Activated CD8-positive, alpha-beta memory T cell treated with anti-CD3 and anti-CD28 coated beads, Interleukin-2, amount 50 U/mL, for 24 hours (primary cell): ENCODE results near the gene NODAL.

Source experiments
- DNase-seq: peaks from one replicate; pipeline ENCODE4 v3.0.0-alpha.2; 2020; ENCODE audit errors: extremely low read depth

Gene NODAL

DNA sequence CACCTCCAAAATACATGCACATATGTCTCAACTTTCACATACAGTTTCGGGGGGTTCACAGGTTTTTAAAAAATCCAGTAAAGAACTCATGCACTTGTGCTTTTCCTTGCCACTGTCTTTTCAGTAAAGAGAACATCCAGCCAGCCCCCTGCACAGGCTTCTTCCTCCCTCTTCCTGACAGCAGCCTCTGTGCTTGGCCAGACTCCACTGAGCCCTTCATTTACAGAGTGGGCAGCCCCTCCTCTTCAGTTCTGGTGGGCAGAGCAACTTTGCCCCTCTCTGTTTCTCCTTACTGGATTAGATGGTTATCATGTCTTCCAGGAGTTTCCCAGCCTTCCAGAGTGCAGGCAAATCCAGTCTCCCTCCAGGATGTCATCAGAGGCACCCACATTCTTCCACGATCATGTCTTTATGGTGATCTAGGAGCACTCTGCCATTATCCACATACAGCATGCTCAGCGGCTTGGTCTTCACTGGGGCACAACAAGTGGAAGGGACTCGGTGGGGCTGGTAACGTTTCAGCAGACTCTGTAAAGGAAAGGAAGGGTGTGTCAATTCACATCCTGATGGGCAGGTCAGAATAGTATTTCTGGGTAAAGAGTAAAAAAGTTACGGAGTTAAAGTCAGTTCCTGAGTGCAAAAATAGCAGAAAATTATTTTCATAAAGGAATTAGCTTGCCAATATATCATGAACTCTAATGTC lies 8.8 kb downstream of the NODAL start:
- no peak for DNase-seq

DNA sequence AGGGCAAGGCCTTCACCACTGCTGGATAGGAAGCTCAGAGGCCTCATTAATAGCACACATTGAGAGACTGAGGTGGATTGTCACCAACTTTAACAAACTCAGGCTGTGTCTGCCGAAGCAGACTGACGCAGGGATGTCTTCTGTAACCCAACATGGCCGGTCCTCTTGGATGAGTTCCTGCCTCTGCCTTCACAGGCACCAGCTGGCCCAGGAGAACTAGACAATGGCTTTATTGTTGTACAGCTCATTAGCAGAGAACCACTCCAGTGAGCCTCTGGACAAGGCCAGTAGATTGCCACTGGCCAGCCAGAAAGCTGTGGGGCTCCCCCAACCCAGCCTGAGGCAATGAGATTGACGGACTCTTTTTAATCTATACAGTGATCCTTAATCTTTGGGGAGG lies 9.4 kb downstream of the NODAL start:
- no peak for DNase-seq

DNA sequence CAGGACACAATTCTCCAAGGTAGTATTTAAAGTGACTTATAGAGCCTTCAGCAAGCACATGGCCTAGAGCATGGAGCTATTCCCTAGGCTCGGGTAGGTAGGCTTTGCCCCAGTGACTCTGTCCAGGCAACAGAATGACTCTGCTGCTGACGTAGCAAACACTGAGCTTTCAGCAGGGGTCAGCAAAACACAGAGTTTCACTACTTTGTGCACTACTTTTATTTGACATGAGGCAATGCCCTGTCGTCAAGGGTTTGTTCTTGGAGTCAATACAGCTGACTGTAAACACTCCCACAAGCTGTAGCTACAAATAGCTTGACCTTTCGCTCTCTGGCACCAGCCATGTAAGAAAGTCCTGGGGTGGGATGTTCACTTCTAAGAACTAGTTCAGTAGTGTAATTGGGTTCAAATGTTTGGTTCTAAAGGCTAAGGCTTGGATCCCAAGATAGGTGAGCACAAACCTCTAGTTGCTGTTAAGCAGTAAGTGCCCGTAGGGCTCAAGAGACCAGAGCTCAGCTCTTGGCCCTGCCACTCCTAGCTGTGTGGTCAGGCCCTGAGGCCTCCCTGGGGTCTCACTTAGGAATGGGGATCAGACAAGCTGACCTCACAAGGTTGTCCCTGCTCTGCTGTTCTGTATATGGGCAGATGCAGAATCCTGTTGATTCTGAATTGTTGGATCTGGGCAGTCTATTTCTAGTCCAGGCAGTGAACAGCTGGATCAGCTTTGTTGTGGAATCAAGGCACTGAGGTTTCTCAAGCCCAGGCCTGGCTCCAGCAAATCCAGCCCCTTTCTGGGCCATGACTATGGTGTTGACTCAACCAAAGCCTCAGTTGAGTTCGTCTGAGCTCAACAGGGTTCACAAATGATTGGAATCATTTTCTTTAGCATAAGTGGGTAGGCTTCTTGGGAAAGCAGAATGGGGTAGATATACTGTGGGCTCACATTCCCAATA lies 10.7 kb downstream of the NODAL start:
- DNase-seq: no peak

DNA sequence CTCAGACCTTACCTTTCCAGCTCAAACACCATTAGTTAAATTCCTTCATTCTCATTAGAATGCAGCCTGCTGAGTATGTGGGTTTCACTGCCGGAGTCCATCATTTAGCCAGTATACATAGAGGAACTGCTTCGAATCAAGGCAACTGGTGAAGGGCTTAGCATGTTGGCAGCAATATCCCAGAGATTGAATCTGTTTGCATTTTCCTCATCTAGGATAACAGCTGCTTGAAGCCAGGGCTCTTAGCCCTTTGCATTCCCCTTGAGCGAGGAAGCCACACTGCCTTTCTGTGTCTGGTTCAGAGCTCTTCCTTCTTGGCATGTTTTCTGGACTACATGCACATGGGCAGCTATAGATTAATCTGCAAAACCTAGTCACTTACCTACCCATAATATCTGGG lies 14.7 kb downstream of the NODAL start:
- no peak for DNase-seq

DNA sequence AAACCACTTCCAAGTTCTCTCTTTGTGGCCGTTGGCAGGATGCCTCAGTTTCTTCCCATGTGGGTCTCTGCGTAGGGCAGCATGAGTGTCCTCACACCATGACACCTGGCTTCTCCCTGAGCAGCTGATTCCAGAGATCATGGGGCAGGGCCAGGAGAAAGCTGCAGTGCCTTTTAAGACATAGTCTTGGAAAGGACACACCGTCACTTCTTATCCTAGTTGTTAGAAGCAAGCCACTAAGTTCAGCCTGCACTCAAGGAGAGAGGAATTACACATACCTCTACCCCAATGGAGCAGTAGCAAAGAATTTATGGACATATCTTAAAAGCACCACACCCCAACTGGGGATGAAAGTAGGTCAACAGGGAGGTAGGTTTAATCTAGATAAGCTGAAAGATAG lies 16.4 kb downstream of the NODAL start:
- DNase-seq: no peak

DNA sequence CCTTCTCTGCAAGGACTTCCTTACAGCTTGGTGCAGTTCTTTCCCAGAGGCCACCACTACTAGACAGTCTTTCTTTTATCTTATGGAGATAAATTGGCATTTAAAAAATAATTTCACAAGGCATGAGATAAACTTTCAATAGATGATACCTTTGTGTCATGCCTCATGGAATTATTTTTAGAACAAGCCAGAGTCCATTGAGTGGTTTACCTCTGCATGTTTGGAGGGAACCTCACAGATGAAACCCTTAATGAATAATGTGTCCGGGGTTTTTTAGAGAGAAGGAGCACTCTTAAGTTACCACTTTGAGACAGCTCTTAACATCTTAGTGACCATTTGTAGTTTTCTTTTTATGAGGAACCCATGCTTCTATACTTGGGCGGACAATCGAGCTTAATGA lies 17.2 kb downstream of the NODAL start:
- DNase-seq: no peak

DNA sequence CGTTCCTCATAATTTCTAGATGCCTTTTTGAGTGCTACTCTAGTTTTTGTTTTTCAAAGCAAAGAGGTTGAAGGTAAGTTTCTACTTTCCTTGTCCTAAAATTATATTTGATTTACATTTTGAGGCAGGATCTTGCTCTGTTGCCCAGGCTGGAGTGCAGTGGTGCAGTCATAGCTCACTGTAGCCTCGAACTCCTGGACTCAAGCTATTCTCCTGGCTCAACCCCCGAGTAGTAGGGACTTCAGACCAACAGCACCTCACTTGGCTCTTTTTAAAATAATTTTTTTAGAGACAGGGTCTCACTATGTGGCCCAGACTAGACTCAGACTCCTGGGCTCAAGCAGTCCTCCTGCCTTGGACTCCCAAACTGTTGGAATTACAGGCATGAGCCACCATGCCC lies 22.8 kb downstream of the NODAL start:
- no peak for DNase-seq

DNA sequence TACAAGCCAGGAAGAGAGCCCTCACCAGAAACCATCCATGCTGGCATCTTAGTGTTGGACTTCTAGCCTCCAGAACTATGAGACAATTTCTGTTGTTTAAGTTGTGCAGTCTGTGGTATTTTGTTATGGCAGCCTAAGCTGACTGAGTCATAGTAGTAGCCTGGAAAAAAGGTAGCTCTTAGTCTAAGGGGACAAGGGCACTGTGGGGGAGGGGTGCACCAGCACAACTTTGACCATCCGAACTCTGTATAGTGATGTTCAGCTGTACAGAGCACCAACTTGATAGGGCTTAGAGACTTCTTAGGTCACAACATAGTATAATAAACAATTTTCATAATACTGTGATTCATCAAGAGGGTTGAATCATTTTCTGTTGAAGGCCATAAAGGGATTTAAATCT lies 23.3 kb downstream of the NODAL start:
- no peak for DNase-seq

DNA sequence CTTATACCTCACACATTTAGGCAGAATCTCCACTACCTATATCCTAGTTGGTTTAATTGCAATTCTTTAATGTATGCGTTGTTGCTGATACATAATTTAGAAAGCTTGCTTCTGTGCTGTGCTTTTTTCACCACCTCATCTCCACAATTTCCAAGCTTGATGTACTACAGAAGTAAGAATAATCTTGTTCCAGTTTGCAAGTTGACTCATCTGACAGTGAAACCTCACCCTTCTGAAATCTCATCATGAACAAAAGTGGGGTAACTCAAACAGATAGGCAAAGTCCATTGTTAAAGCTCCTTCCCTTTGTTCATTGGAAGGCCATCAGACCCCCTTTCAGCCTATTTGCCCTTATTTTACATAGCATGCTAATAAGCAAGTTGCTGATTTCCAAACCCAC lies 23.9 kb downstream of the NODAL start:
- no peak for DNase-seq

DNA sequence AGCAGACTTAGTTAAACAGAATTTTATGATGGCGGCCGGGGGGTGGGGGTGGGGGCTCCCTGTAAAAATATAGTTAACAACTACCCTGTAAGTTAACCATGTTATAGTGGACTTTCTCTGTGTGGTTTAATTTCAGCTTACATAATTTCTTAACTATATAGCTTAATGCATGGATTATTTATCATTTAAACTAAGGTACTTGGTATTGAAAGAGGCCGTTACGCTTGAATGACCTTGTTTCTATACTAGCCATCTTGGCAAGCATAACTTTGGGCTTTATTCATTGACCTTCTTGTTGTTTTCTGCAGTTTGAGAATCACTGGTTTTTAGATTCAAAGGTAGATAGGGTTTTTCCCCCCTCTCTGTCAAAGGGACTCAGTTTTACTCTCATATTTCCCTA lies 29.1 kb downstream of the NODAL start:
- DNase-seq: no peak

DNA sequence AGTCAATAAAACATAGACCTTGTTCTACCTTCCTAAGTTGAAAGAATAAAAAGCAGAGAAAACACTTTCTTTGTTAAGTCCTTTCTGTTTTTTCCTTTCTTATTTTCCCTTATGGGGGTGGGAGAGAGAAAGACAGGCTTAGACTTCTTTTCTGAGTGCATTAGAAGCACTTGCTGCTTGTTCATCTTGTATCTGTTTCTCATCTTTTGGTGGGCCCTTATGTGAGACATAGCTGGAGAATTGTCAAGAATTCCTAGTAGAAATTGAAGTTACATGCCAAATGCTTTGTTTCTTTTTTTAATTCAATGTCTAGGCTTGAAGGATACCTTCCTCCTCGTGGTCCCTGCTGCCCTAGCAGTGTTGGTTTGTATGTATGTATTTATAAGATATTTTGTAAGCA lies 30.9 kb downstream of the NODAL start:
- no peak for DNase-seq

DNA sequence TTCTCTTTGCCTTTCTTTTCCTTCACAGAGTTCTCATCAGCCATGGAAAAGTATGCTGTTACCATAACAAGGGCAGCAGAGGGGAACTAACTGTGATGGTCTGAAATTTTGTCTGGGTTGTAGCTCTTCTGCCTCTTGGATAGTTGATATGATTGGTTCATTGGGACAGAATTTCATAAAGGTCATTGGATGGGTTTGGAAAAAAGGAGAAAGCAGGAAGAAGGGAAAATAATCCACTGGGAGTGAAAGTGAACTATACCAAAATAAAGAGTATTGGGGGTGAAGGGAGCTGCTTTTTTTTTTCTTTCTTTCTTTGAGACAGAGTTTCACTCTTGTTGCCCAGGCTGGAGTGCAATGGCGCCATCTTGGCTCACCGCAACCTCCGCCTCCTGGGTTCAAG lies 31.7 kb downstream of the NODAL start:
- no peak for DNase-seq

DNA sequence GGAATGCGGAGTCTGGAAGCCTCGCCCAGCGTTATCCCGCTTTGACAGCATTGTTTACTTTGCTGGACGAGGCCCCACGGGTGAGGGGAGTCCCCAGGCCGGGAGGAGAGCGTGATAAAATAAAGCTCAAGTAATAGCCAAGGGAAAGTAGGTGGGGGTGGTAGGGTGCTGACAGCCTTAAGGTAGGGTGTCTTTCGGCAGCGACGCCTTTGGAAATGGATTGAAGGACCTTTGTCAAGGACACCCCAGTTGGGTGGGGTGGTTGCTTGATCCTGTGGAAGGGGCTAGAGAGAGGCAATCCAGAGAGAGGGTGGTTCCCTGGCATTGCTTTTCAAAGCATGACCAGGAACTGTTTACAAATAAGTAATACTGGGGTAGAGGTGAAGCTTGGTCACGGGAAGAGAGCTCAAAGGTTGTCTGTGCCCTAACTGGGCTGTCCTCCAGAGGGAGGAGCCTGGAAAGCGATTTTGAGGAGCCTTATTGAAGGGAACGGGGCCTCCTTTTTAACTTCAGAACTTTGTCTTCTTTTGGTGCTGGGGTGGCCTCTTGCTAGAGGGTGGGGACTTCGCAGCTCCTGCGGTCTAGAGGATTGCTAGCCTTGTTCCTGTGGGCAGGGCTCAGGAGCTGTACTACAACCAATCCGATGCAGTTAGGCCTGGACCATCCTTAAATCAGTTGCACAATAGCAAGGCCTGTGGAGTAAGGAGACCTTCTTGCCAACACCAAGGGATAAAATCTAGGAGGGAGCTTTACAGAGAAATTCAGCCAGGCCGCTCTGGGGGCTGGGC lies 36.2 kb downstream of the NODAL start:
- no peak for DNase-seq

DNA sequence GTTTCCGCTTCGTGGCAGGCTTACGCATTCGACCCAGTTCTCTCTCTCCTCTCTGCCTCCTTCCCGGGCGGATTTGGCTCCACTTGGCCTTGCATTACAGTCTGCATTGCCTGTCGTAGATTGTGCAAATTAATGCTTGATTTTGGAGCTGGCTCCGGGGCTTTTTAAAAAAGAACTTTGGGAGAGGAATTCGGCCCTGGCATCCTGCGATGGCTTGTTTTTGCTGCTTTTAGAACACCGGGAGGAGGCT lies 36.8 kb downstream of the NODAL start:
- DNase-seq: no peak

DNA sequence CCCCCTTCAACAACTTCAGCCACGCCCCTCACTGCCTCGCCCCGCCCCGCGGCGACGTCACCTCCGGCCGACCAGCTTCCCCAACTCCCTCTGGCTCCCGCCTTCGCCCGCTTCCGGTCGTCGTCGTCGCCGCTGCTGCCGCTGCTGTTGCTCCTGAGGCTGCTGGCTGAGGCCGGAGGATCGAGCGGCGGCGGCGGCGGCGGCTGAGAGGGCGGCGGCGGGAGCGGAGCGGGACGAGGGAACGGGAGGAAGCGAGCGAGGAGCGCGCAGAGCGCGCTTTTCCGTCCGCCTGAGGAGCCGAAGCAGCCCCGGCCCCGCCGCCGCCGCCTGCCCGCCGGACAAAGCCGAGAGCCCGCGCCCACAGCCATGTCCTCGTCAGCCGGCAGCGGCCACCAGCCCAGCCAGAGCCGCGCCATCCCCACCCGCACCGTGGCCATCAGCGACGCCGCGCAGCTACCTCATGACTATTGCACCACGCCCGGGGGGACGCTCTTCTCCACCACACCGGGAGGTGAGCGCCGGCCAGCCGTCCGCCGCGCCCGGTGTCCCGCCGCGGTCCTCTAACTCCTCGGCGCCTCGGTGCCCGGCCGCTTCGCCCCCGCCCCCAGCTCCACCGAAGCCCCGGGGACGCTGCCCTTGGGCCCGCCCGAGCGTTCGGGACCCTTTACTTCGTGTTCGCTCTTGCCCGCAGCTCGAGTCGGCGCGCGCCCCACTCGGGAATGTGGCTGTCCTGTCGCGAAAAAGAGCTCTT lies 37.3 kb downstream of the NODAL start, which contains the start of gene EIF4EBP2:
EIF4EBP2 (plus strand) TSS at position 110 of the 751 bp plus-strand sequence; CDS start at position 367, 257 bp downstream.
- DNase-seq: peak; percentile 95

DNA sequence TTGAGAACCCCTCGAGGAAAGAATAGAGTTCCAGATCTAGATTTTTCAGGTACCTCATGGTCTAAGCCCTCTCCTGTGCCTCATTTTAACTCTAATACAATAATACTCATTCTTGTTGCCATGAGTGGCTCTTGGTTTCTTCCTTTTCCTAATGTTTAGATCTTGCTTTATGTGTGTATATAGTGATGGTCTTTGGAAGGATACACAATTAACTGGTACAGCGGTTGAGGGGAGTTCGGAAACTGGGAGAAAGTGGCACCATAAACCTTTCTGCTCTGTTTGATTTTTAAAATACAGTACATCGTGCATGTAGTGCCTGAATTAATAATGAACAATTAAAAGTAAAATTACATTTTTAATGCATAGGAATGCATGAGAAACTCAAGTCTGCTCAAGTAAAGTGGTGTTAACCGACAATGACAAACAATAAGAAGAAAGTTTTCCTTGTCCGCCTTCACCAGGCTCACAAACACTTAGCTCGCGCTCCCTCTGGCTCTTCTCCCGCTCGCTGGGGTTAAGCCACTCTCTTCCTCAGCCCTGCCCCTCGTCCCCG lies 37.9 kb downstream of the NODAL start:
- no peak for DNase-seq

DNA sequence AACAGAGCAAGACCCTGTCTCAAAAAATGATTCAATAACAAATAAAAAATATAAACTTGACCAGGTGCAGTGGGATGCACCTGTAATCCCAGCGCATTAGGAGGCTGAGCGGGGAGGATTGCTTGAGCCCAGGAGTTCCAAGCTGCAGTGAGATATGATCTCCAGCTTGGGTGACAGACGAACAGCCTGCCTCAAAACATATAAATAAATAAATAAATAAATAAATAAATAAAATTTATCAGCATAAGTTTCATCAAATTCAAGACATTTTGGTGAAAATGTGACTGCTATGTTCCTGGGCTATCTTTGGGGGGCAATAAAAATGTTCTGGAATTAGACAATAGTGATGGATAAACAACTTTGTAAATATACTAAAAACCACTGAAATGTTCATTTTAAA lies 42.3 kb downstream of the NODAL start:
- no peak for DNase-seq

DNA sequence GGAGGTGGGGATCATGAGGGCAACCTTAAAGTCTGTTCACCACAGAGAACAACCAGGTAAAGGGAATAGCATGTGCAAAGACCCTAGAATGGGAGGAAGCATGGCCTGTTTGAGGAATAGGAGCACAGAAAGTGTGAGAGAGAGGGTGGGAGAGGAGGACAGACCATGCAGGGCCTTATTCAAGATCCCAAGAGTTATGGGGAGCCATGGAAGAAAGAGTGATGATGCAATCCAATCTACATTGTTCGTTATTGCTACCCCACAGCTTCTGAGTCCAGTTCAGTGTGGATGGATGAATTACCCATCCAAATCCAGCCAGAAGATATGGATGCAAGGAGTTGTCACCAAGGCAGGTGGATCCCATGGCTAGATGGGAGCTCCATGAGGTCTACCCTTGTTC lies 45.3 kb downstream of the NODAL start:
- DNase-seq: no peak

DNA sequence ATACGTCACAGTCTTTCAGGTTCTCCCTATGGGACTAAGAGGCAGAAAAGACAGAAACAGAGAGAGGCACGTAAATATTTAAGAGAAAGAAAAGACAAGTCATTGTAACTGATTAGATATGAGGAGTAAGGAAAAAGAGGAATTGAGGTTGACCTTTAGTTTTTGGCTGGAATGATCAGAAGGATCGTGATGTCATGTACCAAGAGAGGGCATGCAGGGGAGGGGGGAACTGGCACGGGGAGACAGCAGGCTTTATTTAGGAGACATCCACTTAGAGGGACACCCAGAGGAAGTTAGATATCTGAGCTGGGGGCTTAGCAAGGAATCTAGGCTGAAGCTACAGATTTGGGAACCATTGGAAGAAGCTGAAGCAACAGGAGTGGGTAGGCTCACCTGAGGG lies 49.8 kb downstream of the NODAL start:
- no peak for DNase-seq
